GM23248 (cell line): ENCODE results near the gene RASA3. TPM values are rescaled to one million over a fixed set of nuclear protein-coding genes. Genes with fewer than 3 reads are reported as not detected.

ENCODE experiments used
- DNase-seq: peaks from one replicate; pipeline ENCODE4 v3.0.0-alpha.2; 2015
- H2AFZ ChIP-seq: fragments of 200-600 bp; sonication (generic); 2 replicates; pipeline ENCODE4 v1.6.1; 2016; ENCODE audit warnings: antibody characterized with exemption
- H3F3A ChIP-seq: fragments of 200-600 bp; sonication (generic); 2 replicates; pipeline ENCODE4 v1.6.1; 2016; ENCODE audit warnings: mild to moderate bottlenecking, antibody characterized with exemption, mixed run types; ENCODE audit not compliant: insufficient read depth
- H3K27ac ChIP-seq: fragments of 200-600 bp; sonication (generic); 2 replicates; pipeline ENCODE4 v1.5.1; 2016; ENCODE audit warnings: mild to moderate bottlenecking
- H3K27me3 ChIP-seq: fragments of 200-600 bp; sonication (generic); replicated peaks from 2 replicates; pipeline ENCODE4 v1.6.1; 2016; ENCODE audit warnings: mild to moderate bottlenecking; ENCODE audit not compliant: insufficient read depth
- H3K36me3 ChIP-seq: fragments of 200-600 bp; sonication (generic); 2 replicates; pipeline ENCODE4 v1.6.1; 2016; ENCODE audit warnings: low read depth, mild to moderate bottlenecking
- H3K4me1 ChIP-seq: fragments of 200-600 bp; sonication (generic); 2 replicates; pipeline ENCODE4 v1.6.1; 2016; ENCODE audit warnings: mild to moderate bottlenecking; ENCODE audit not compliant: insufficient read depth
- H3K4me2 ChIP-seq: fragments of 200-600 bp; sonication (generic); one replicate; pipeline ENCODE4 v1.6.1; 2016; ENCODE audit warnings: mild to moderate bottlenecking; ENCODE audit not compliant: unreplicated experiment
- H3K4me3 ChIP-seq: fragments of 200-600 bp; sonication (generic); 2 replicates; pipeline ENCODE4 v1.5.1; 2016; ENCODE audit warnings: mild to moderate bottlenecking
- H3K79me2 ChIP-seq: fragments of 200-600 bp; sonication (generic); 2 replicates; pipeline ENCODE4 v1.6.1; 2016; ENCODE audit warnings: mild to moderate bottlenecking; ENCODE audit not compliant: insufficient read depth
- H3K9ac ChIP-seq: fragments of 200-600 bp; sonication (generic); 2 replicates; pipeline ENCODE4 v1.6.1; 2016; ENCODE audit warnings: mild to moderate bottlenecking
- H3K9me2 ChIP-seq: fragments of 200-600 bp; sonication (generic); 2 replicates; pipeline ENCODE4 v1.6.1; 2016; ENCODE audit warnings: mixed run types, mild to moderate bottlenecking, moderate library complexity; ENCODE audit not compliant: insufficient read depth
- H3K9me3 ChIP-seq: fragments of 200-600 bp; sonication (generic); one replicate; pipeline ENCODE4 v1.6.1; 2017; ENCODE audit warnings: low read depth
- H4K20me1 ChIP-seq: fragments of 200-600 bp; sonication (generic); 2 replicates; pipeline ENCODE4 v1.6.0; 2016; ENCODE audit not compliant: insufficient read depth
- EZH2 ChIP-seq: fragments of 200-600 bp; sonication (generic); IDR thresholded peaks from 2 replicates; pipeline ENCODE4 v1.6.1; 2018; ENCODE audit warnings: antibody characterized with exemption, mild to moderate bottlenecking; ENCODE audit not compliant: insufficient read depth, poor library complexity, severe bottlenecking
- EZH2phosphoT487 ChIP-seq: fragments of 200-600 bp; sonication (generic); IDR thresholded peaks from 2 replicates; pipeline ENCODE4 v1.6.1; 2018; ENCODE audit warnings: antibody characterized with exemption, moderate library complexity, mild to moderate bottlenecking, low read depth; ENCODE audit not compliant: insufficient read depth
- WGBS, 2 experiments: methylation state at CpG; one replicate each; pipeline ENCODE4 v1.1.6; 2015 to 2017; ENCODE audit warnings: low lambda C conversion rate in 2 of 2, low coverage in 1 of 2; ENCODE audit errors: missing lambda C conversion rate in 2 of 2; 5-methylcytosine and 5-hydroxymethylcytosine counted together
- in situ Hi-C: fragments of 300-500 bp; cut with MboI; formaldehyde crosslinking; loops from 2 replicates; pipeline ENCODE4 v1.15.0; 2020
- polyA plus RNA-seq: library from polyadenylated mRNA; unstranded; fragments of >200 nt; fragmentation: Nextera tagmentation; extraction: Ambion mirVana; gene quantifications from 2 replicates; pipeline ENCODE4 v1.2.1, GENCODE V29; 2016
- total RNA-seq: library from RNA; depleted of rRNA; stranded (reverse); fragments of >200 nt; shearing (Covaris generic); gene quantifications from 2 replicates; pipeline ENCODE4 v1.2.3, GENCODE V29; 2014

Gene RASA3
- total and polyA plus RNA-seq, 2 experiments from 2014 or later: 34.3 to 36.7 TPM

GRCh38 chr13:114108894-114109293 is 23.5 kb downstream of the RASA3 start:
- no peak overlapping the region for H3K27ac ChIP-seq
- no peaks in the 10 kb centered on the region for H4K20me1 ChIP-seq
- in situ Hi-C loops: no loop called here
- no peak overlapping the region for H3K4me2 ChIP-seq
- no peak overlapping the region for H3K9ac ChIP-seq
- H3K9me2 ChIP-seq: no peaks in the 10 kb centered on the region
- peaks cover 8% of the 10 kb centered on the region; the same call in 1 of the 2 replicates for H3F3A ChIP-seq
- H3K4me3 ChIP-seq: no peak overlapping the region
- 89 to 91% methylated on average over 20 of the region's 20 CpGs for WGBS, 2 experiments
- H3K27me3 ChIP-seq: no peaks in the 10 kb centered on the region
- H3K4me1 ChIP-seq: peaks cover 25% of the 10 kb centered on the region
- no peaks in the 10 kb centered on the region for H3K9me3 ChIP-seq
- H3K79me2 ChIP-seq: peaks cover 94% of the 10 kb centered on the region
- H3K36me3 ChIP-seq: no peaks in the 10 kb centered on the region
- H2AFZ ChIP-seq: no peak overlapping the region
- DNase-seq: no peak
- TF ChIP-seq EZH2 (no peak), EZH2phosphoT487 (no peak)

- Histone ChIP-seq H3K27me3 (no peaks in the 10 kb centered on the region), H4K20me1 (no peaks in the 10 kb centered on the region), H3K9me3 (no peaks in the 10 kb centered on the region), H2AFZ (no peak overlapping the region), H3K79me2 (peaks cover 89% of the 10 kb centered on the region), H3K4me2 (no peak overlapping the region), H3K36me3 (no peaks in the 10 kb centered on the region), H3F3A (peaks cover 8% of the 10 kb centered on the region; the same call in 1 of the 2 replicates), H3K27ac (peak overlapping the region; percentile 43), H3K9me2 (no peaks in the 10 kb centered on the region), H3K9ac (peak overlapping the region; percentile 21), H3K4me1 (peaks cover 25% of the 10 kb centered on the region), H3K4me3 (no peak overlapping the region)
- TF ChIP-seq EZH2phosphoT487 (no peak), EZH2 (no peak)
- 86 to 89% methylated on average over 7 to 33 of the region's 33 CpGs for WGBS, 2 experiments
- in situ Hi-C loops: no loop called here
- no peak for DNase-seq
Observed at GRCh38 chr13:114108141-114108761, 24.2 kb downstream of the RASA3 start.

GRCh38 chr13:114107686-114108081 is 24.7 kb downstream of the RASA3 start:
- Histone ChIP-seq H3K4me1 (peaks cover 25% of the 10 kb centered on the region), H3K36me3 (no peaks in the 10 kb centered on the region), H3K4me3 (no peak overlapping the region), H3K27ac (peak overlapping the region; percentile 43), H3K9ac (peak overlapping the region; percentile 21), H3K9me3 (no peaks in the 10 kb centered on the region), H3K4me2 (peak overlapping the region; percentile 12), H3K9me2 (no peaks in the 10 kb centered on the region), H3K27me3 (no peaks in the 10 kb centered on the region), H3F3A (peaks cover 8% of the 10 kb centered on the region; the same call in 1 of the 2 replicates), H4K20me1 (no peaks in the 10 kb centered on the region), H3K79me2 (peaks cover 89% of the 10 kb centered on the region), H2AFZ (no peak overlapping the region)
- in situ Hi-C loops: no loop called here
- TF ChIP-seq EZH2phosphoT487: no peak
- no peak for TF ChIP-seq EZH2
- WGBS, 2 experiments: 33 to 37% methylated on average over 12 of the region's 12 CpGs
- peak; percentile 86 for DNase-seq

GRCh38 chr13:114106991-114107685 is 25.3 kb downstream of the RASA3 start:
- 79 to 83% methylated on average over 19 to 26 of the region's 27 CpGs for WGBS, 2 experiments
- Histone ChIP-seq H2AFZ (no peak overlapping the region), H3K4me3 (no peak overlapping the region), H3K4me1 (peaks cover 25% of the 10 kb centered on the region), H3K27me3 (no peaks in the 10 kb centered on the region), H4K20me1 (no peaks in the 10 kb centered on the region), H3K79me2 (peaks cover 89% of the 10 kb centered on the region), H3K9me3 (no peaks in the 10 kb centered on the region), H3K27ac (peak overlapping the region; percentile 43), H3K9ac (peak overlapping the region; percentile 21), H3K4me2 (peak overlapping the region; percentile 12), H3K36me3 (no peaks in the 10 kb centered on the region), H3K9me2 (no peaks in the 10 kb centered on the region), H3F3A (peaks cover 8% of the 10 kb centered on the region; the same call in 1 of the 2 replicates)
- no peak for DNase-seq
- in situ Hi-C loops: no loop called here
- TF ChIP-seq EZH2 (no peak), EZH2phosphoT487 (no peak)
